Ishikawa (cell line): Measurements from ENCODE around the gene CDK5R2.

Experiments used
- FOXM1 ChIP-seq: IDR thresholded peaks from 2 replicates; pipeline ENCODE4 v1.6.1; 2012; ENCODE audit warnings: low read depth, borderline replicate concordance
- RAD21 ChIP-seq: IDR thresholded peaks from 2 replicates; pipeline ENCODE4 v1.6.1; 2012; ENCODE audit warnings: low read depth
- TAF1 ChIP-seq: IDR thresholded peaks from 2 replicates; pipeline ENCODE4 v1.6.1; 2012; ENCODE audit warnings: low read depth, mild to moderate bottlenecking
- TCF12 ChIP-seq: IDR thresholded peaks from 2 replicates; pipeline ENCODE4 v1.6.1; 2012; ENCODE audit warnings: low read depth
- YY1 ChIP-seq: IDR thresholded peaks from 2 replicates; pipeline ENCODE4 v1.6.1; 2012; ENCODE audit warnings: low read depth

GRCh38 chr2:218999021-218999880 lies 39.8 kb downstream of the CDK5R2 start:
- TF ChIP-seq TAF1 = no peak
- TF ChIP-seq TCF12 = no peak
- TF ChIP-seq FOXM1 = no peak
- TF ChIP-seq YY1 = no peak
- TF ChIP-seq RAD21 = no peak
